ENCODE results near the gene TMEM184B.
"Not testable (repeated sequence)": the region's sequence is repeated elsewhere in the genome, so short reads cannot be mapped to it uniquely, and the experiment has no call there.

TMEM184B gene

DNA sequence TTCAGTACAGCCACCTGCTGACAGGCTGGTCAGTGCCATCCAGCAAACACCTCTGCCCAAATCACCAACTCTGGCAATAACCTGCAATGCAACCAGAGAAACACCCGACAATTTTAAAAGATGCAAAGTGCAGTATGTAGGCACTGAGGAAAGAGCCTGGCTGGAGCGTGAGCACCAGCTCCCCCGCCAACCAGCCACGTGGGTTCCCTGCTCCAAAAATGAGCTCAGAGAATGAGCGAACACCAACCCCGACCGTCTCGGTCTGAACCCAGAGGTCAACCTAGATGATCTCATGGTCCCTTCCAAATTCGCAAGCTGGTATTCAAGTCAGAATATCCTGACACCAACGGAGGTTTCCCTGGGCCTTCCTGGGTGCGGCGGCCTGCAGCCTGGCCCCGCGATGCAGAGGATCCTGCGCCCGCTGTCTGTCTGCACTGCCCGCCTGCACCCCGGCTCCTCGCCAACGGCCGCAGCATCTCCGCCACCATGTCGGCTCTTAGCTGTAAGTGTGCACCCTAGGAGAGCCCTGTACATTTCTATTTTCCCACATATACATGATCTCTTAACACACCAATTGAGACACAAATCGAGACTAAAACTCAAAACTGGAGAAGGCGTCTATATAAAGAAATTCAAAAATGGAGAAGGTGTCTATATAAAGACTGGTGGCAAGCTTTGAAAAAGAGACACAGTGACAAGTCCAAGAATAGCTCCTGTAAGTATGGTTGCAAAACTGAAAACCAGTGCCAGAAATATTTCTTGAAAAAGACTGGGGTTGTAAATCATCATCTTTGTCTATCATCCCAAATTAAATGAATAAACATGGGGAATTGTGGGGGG lies 22.8 kb downstream of the TMEM184B start:
- no peak for DNase-seq

DNA sequence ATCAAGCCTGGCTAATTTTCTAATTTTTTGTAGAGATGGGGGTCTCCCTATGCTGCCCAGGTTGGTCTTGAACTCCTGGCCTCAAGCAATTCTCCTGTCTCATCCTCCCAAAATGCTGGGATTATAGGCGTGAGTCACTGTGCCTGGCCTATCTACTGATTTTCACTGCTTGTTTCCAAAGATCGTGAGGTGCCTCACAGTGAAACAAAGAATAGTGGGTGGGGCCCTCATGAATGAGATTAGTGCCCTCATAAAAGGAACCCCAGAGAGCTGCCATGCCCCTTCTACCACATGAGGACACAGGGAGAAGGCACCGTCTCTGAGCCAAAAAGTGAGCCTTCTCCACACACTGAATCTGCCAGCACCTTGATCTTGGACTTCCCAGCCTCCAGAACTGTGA lies 23.5 kb downstream of the TMEM184B start:
- DNase-seq = no peak

DNA sequence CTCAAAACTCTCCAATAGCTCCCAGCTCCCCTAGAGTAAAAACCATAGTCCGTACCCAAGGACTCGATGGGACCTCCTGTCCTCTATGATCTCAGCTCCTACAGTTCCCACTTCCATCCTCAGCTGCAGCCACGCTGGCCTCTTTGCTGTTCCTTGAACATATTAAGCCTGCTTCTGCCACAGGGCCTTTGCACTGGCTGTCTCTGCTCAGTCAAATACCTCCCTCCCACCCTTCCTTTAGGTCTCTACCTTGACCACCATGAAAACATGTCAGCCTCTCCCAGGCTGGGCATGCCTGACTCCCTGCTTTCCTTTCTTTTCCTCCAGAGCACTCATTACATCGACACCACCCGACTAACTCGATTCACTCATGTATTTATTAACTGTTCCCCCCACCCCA lies 24.5 kb downstream of the TMEM184B start:
- DNase-seq = no peak

DNA sequence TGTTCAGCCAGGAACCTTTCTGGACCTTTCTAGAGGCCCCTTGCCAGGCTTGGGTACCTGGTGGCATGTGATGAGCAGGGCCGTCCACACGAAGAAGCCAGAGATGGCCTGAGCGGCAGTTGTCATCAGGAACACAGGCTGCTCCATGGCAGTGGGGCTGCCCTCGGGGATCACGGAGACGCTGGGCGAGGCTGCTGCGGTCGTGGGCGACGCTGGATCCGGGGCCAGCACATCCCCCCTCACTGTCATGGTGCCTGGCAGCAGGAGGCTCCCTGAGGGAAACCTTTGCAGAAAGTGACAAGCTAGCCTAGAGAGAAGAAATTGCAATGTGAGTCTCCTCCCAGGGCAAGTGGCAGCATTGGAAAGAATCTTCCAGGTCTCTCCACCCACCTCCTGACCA lies 25.1 kb downstream of the TMEM184B start:
- no peak for DNase-seq

DNA sequence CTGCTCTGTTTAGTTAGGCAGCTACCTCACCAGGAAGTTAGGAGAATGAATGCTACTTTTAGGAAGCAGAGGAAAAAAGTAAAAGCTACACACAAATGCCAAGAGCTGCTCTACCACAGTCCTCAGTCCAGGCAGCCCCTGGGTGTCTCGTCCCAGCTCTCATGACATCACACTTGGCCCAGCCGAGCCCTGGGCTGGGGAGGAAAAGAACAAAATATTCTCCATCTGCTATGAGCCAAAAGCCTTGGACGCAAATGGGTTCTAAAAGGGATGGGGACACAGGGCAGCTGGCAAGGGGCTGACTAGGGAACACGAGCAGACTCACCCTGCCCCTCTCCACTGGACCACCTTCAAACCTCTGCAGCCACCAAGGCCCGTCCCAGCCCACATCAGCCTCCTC lies 26.1 kb downstream of the TMEM184B start:
- no peak for DNase-seq

DNA sequence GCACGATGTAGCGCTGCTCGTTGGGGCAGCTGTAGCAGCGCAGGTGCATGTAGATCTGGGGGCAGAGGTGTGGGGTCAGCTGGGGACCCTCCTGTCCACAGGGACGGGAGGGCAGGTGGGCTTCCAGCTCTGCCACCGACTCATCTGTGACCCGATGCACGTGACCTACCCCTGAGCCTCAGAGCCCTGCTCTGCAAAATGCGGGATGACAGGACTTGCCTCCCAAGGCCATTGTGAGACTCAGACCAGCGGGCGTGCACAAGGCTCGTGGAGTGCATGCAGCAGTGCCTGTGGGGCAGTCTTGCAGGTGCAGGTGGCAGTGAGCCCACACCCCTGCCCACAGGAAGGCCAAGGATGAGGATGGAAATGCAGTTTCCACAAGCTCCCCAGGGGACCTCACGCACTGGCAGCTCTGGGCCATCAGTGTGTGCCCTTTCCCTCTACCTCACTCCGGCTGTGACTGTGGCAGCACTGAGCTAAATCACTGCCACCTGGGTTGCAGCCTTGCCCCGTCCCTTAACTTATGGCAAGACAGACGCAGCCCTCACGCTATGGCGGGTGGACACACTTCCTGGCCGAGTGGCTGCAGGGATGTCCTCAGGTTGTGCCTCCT lies 26.7 kb downstream of the TMEM184B start:
- DNase-seq = no peak

DNA sequence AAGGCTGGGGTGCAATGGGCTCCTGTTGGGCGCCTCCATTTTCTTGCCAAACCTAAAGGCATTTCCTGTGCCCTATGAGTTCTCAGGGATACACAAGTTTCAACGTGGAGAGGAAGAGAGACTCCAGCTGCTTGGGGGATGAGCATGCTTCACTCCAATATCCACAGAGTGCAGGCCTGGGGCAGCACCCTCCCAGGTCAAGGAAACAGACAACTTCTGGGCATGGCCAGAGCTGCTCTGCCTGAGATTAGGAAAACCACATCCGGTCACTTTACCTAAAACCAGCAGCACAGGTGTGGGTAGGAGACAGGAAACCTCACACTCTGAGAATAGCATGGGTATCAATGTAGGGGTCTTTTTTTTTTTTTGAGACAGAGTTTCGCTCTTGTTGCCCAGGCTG lies 28.7 kb downstream of the TMEM184B start:
- no peak for DNase-seq

DNA sequence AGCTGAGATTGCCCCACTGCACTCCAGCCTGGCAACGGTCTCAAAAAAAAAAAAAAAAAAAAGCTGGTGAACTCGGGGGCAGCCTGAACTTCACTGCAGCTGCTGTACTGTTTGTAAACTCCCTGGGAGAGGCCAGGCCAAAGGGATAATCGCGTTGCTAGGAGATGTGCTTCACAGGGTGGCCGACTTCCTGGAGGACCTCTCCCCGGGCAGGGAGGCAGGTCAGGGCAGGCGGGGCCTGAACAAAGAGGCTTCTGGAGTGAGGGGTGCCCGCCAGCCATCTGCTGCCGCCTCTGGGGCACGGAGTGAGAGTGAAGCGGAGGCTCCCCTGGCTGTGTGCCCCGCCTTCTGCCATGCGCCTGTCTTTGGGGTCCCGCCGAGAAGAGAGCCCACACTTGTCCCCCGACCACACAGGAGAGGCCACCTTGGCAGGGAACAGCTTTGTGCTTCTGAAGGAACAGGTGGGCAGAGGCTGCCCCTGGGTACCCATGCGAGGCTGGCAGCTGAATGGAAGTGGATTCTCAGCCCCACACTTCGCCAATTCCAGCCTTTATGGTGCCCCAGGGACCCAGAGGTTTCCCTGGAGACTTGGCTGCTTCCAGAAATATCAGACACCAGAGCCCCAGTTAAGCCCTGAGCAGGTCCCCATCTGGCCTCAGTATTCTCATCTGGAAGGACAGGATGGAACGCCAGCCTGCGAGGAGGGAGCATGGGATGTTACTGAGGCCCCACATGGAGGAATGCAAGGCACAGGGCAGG lies 29.6 kb downstream of the TMEM184B start:
- DNase-seq = peak; percentile 48

DNA sequence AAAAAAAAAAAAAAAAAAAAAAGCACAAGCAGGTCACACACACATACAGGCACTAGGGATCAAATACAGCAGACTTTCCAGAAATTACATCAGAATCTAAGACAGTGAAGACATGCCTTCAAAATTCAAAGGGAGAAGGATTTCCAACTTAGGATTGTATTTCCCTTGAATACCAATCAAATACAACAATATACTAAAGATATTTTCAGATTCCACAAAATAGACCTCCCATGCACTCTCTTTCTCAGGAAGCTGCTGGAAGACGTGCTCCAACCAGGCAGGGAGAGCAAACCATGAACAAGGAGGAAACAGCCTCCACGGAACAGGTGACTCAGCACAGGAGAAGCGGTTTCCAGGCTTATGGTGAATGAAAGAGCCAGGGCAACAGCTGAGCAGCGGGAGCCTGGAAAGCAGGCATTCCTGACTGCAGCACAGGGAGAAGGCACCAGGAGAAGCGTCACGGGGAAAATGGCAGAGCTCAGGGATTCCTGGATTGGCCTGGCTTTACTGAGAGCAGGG lies 32.0 kb downstream of the TMEM184B start:
- DNase-seq = no peak

DNA sequence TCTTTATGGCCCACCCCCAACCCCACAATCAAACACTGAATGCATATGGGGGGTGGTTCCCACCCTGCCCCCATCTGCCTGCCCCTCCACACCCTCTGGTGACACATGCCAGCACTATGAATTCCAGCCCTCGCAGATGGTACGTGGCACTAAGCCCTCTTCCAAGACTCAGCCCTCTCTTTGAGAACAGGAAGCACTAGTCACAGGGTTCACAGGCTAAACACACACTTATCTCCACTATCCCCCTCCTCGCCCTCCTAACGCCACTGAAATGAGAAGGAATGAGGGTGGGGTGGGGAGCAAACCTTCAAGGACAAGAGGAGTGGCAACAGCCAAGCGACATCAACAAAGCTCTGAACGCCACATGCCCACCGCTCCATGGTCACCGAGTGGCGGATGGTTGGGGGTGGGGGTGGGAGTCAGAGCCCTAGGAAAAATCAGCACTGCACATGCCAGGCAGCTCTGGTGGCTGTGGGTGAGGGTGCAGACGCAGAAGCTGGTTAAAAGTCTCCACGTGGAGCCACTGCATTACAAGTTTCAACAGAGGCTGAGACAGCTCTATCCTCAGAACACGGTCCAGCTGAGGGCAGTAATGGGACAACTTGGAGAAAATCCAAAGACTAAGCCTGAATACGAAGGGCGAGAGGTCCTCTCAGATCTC lies 33.6 kb downstream of the TMEM184B start:
- DNase-seq = no peak

DNA sequence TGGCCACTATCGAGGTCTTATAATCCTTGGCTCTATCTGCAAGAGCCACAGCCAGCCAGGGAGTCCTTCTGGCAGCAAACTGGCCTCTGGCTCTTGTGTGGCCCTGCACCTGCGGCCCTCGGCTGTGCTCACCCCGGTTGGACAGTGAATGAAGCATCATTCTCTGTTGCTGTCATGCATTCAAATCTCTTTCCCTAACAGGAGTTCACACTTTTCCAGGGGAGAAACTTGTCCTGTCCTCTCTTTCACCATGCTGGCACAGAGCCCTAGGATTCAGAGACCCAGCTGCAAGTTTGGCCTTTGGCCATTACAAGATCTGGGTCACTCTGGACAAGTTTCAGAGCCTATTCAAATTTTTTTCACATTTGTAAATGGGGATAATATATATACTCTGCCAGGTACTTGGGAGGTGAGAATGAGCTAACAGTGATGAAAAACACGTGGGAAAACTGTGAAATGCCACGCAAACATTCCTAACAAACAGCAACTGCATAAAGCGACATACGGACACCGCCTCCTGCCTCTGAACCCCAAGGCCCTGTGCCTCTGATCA lies 34.2 kb downstream of the TMEM184B start:
- DNase-seq = no peak

DNA sequence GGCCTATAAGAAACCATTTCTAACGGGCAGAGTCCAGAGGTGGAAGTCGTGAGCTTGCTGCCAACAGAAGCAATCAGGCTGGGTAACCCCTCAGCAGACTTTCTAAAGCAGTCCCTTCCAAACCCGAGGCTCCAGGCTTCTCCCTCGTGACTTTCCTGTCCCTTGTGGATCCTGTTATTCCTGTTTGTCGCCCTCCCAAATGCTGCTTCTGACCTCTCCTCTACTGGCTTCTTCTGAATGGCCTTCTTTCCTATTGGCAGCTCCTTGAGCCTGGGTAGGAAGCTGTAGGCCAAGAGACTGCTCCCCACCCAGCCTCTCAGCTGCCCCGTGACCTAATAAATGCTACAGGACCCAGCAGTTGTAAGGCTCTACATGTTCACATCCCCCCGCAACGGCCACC lies 36.0 kb downstream of the TMEM184B start:
- DNase-seq = no peak

DNA sequence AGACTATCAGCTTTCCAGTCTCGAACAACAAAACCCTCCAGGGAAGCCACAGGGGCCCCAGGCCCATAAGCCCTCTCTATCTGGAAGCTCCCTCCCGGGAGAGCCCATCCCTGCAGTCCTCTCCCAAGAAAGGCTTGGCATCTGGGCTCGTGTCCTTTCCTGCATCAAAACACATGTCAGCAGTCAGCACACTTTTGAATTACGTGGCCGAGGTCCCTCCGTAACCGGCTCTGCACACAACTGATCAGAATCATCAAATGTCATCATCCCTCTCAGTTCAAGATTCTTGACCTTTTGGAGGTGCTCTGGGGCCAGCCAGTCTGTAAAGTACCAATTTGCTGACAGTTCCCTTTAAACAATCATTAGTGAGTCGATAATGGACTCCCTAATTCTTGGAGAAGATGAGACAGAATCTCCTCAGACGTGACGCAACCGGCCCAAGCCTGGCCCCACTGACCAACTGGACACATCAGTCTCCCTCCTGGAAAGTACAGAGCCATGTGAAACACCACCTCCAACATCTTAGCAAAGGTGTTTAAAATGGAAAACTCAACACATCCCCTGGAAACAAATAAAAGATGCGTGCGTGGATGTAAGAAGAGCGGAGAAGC lies 37.5 kb downstream of the TMEM184B start:
- no peak for DNase-seq

DNA sequence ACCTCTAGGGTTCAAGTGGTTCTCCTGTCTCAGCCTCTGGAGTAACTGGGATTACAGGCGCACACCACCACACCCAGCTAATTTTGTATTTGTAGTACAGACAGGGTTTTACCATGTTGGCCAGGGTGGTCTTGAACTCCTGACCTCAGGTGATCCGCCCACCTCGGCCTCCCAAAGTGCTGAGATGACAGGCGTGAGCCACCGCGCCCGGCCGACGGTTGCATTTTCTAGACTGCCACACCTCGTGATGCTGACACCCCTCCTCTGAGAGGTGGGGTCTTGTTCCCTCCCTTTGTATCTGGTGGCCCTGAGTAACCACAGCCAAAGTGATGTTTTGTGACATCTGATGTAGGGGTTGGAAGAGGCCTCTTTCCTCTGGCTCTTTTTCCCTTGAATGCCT lies 39.0 kb downstream of the TMEM184B start:
- DNase-seq = not testable (repeated sequence)

DNA sequence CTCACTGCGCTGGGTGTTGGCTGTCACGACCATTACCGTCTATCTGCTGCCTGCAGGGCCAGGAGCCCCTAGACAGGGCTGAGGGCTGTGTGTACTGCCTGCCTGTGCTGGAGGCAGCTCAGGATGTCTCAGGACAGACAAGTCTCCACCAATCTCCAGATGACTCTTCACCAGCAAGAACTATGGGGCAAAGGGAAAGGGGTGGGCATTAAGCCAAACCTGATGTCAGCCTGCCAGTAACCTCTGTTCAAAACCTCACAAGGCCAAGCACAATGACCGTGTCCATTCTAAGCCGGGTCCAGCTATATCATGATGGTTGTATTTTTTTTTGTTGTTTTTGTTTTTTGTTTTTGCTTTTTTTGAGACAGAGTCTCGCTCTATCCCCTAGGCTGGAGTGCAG lies 39.4 kb downstream of the TMEM184B start:
- no peak for DNase-seq

DNA sequence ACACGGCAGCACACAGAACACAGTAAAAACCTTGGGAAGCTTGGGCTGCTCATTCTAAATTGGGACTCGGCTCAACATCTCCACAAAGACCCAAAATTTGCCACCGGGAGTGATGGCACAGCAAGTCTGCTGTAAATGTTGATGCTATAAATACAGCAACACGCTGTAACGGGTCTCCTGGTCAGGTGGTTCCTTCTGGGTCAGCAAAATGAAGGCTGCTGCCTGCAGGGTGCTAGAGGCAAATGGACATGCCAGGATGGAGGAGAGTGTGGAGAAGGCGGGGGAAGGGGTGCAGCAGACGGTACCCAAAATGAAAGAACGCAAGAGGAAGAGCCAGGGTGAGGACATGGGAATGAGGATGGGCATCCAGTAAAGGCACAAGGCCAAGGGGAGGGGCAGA lies 40.6 kb downstream of the TMEM184B start:
- no peak for DNase-seq

DNA sequence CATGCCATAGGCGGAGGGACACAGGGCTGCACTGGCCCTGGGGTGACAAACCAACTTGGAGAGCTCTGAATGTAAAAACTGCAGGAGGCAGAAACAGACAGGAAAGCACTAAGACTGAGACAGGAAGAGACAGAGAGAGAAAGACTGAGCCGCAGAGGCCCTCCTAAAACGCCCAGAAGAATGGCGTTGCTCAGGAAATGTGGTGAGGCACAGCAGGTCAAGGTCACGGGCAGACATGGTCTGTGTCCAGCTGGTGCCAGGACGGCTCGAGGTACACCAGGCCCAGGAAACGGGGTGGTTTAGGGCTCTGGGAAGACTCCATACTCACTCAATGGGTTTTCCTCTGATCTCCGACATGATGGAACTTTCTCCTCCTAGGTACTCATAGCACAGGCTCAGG lies 41.9 kb downstream of the TMEM184B start:
- DNase-seq = no peak

DNA sequence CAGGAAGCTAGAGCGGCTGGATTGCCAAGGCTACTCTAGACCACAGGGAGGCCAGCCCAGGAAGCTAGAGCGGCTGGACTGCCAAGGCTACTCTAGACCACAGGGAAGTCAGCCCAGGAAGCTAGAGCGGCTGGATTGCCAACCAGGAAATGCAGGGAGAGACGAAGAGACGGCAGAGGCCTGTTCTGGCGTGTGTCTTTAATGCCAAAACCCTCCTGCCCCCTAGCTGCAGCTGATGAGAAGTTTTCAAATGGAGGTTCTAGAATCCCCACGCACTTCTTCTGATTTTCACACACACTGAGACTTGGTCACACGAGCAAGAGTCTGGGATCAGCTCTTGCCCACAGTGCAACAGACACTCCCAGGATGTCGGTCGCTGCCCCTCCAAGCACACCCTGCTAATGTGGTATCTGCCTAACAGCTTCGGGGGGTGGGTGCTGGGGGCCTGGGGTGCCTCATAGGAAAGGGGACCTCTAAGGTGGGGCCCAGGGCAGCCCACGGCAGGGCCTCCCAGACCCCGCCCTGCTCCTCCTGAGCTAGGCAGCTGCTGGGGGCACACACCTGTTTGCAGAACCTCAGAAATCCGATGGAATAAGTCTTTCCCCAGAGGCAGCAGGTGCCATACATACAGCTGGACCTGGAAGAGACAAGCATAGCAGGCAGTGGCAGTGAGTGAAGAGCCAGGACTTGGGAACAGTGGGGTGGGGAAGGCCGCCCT lies 42.5 kb downstream of the TMEM184B start:
- no peak for DNase-seq

DNA sequence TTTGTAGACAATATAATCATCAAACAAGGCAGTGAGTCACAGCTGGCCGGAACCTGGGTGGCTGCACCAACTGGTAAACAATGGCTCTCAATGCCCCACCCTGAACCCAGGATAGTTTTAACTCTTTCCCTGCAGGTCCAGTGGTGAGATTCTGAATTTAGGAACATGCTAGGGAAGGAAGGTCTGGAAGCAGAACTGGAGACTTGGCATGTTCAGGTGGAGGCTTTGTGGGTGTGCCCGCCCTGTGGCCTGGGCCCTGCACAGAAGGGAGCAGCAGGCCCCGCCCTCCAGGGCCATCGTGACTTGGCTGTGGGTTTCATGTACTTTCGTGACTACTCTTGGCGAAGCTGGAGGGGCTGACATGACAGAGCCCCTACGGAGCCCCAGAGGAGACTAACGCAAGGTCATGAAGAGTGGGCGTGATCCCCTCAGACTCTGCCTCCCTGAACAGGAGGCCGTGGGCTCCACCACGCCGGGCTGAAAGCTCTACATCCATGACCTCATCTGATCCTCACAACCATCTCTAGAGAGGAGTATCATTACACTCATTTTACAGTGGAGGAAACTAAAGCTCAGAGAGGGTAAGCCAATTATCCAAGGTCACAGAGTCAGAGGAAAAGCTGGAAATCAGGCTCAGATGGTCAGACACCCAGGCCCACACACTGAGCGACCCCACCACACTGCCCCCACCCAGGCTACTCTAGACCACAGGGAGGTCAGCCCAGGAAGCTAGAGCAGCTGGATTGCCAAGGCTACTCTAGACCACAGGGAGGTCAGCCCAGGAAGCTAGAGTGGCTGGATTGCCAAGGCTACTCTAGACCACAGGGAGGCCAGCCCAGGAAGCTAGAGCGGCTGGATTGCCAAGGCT lies 43.7 kb downstream of the TMEM184B start:
- DNase-seq = no peak

DNA sequence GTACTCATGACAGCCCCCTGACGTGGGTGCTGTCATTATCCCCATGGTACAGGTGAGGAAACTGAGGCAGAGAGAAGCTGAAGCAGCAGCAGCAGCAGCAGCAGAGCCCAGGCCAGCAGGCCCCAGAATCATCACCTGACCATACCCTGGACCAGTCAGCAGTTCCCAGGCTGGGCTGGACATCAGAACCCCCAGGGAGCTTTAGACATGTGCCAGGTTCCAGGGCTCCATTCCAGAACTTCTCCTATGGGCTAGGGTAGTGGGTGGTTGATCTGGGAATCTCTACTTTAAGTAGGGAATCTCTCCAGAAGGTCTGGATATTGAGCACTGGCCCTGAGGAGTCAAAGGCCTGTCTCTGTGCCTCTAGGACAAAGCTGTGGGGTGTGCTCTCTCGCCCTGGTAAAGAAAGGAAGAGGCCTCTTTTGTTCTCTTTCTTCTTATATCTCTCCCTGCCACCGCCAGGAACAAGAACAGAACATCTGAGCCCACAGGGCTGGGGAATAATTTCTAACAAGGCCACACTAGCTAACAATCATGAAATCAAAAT lies 44.4 kb downstream of the TMEM184B start:
- no peak for DNase-seq

Data from right kidney (tissue), 1 donor.